CD14-positive monocyte (primary cell): ENCODE results near the gene SMYD3. TPM values are rescaled to one million over a fixed set of nuclear protein-coding genes. Genes with fewer than 3 reads are reported as not detected.

ENCODE experiments used
- DNase-seq, 3 donors: peaks; one replicate each; pipeline ENCODE4 v3.0.0-alpha.2; 2011 to 2022
- H2AFZ ChIP-seq: 2 replicates; pipeline ENCODE4 v1.6.0; 2012; ENCODE audit warnings: mild to moderate bottlenecking, low read depth, low read length, inconsistent platforms; ENCODE audit not compliant: insufficient read depth, poor library complexity, severe bottlenecking
- H3K27ac ChIP-seq, 2 donors: 1 replicate in 1 of 2; 2 replicates in 1 of 2; pipeline ENCODE4 v1.5.1; 2012 to 2013; ENCODE audit warnings: low read length in 2 of 2, control low read depth in 1 of 2, inconsistent platforms in 1 of 2, low read depth in 1 of 2, mild to moderate bottlenecking in 1 of 2
- H3K27me3 ChIP-seq, 2 donors: one replicate each; pipeline versions ENCODE4 v1.6.0 to v1.6.1; 2011 to 2013; ENCODE audit warnings: low read length in 2 of 2; ENCODE audit not compliant: control insufficient read depth in 2 of 2, insufficient read depth in 2 of 2
- H3K36me3 ChIP-seq, 2 donors: replicated peaks in 1 of 2; 1 replicate in 1 of 2; 2 replicates in 1 of 2; pipeline versions ENCODE4 v1.5.1 to v1.6.1; 2012 to 2013; ENCODE audit warnings: low read length in 2 of 2, control low read depth in 1 of 2, inconsistent platforms in 1 of 2, mild to moderate bottlenecking in 1 of 2; ENCODE audit not compliant: insufficient read depth in 2 of 2, control insufficient read depth in 1 of 2
- H3K4me1 ChIP-seq, 2 donors: 1 replicate in 1 of 2; 2 replicates in 1 of 2; pipeline versions ENCODE4 v1.5.1 to v1.6.1; 2012 to 2013; ENCODE audit warnings: low read length in 2 of 2, control low read depth in 1 of 2, inconsistent platforms in 1 of 2, mild to moderate bottlenecking in 1 of 2, moderate library complexity in 1 of 2; ENCODE audit not compliant: insufficient read depth in 2 of 2, control insufficient read depth in 1 of 2
- H3K4me2 ChIP-seq: replicated peaks from 2 replicates; pipeline ENCODE3; 2012; ENCODE audit warnings: low read length, moderate library complexity, mild to moderate bottlenecking; ENCODE audit not compliant: poor library complexity, severe bottlenecking; ENCODE audit errors: extremely low read depth
- H3K4me3 ChIP-seq, 3 experiments: fragments of 200-600 bp in 1 of 3; sonication (generic) in 1 of 3; replicated peaks in 1 of 3; 1 replicate in 2 of 3; 2 replicates in 1 of 3; pipeline ENCODE4 v1.5.1; 2011 to 2013; ENCODE audit warnings: low read length in 3 of 3, mild to moderate bottlenecking in 3 of 3, control low read depth in 2 of 3, low read depth in 2 of 3, inconsistent platforms in 1 of 3, moderate library complexity in 1 of 3
- H3K79me2 ChIP-seq: 2 replicates; pipeline ENCODE4 v1.6.0; 2012; ENCODE audit warnings: mild to moderate bottlenecking, control low read depth, inconsistent platforms, low read length, moderate library complexity; ENCODE audit not compliant: insufficient read depth
- H3K9ac ChIP-seq: 2 replicates; pipeline ENCODE4 v1.6.0; 2017; ENCODE audit warnings: low read length, mild to moderate bottlenecking; ENCODE audit not compliant: insufficient read depth, poor library complexity, severe bottlenecking
- H3K9me3 ChIP-seq, 2 donors: replicated peaks in 1 of 2; 1 replicate in 1 of 2; 2 replicates in 1 of 2; pipeline versions ENCODE4 v1.5.1 to v1.6.1; 2012 to 2013; ENCODE audit warnings: low read length in 2 of 2, control low read depth in 1 of 2; ENCODE audit not compliant: control insufficient read depth in 1 of 2, insufficient read depth in 1 of 2
- H4K20me1 ChIP-seq: 2 replicates; pipeline ENCODE4 v1.6.0; 2012; ENCODE audit warnings: mild to moderate bottlenecking, low read length, control low read depth, moderate library complexity; ENCODE audit not compliant: insufficient read depth
- H3K27ac Mint-ChIP-seq, 7 donors: one replicate each; pipeline ENCODE4 v1.8.0; 2020; ENCODE audit warnings: mild to moderate bottlenecking in 7 of 7, mixed read lengths in 7 of 7, moderate library complexity in 6 of 7, inconsistent platforms in 2 of 7
- H3K27me3 Mint-ChIP-seq, 3 donors: one replicate each; pipeline ENCODE4 v1.8.0; 2021 to 2022; ENCODE audit warnings: low read depth in 3 of 3, mild to moderate bottlenecking in 3 of 3, mixed read lengths in 3 of 3, moderate library complexity in 3 of 3, inconsistent platforms in 1 of 3
- H3K36me3 Mint-ChIP-seq, 2 donors: one replicate each; pipeline ENCODE4 v1.8.0; 2020; ENCODE audit warnings: mixed read lengths in 2 of 2, inconsistent platforms in 1 of 2, mild to moderate bottlenecking in 1 of 2
- H3K4me1 Mint-ChIP-seq: one replicate; pipeline ENCODE4 v1.8.0; 2020; ENCODE audit warnings: mild to moderate bottlenecking, mixed read lengths
- H3K4me3 Mint-ChIP-seq, 2 donors: one replicate each; pipeline ENCODE4 v1.8.0; 2020; ENCODE audit warnings: mild to moderate bottlenecking in 2 of 2, mixed read lengths in 2 of 2, moderate library complexity in 1 of 2
- H3K9me3 Mint-ChIP-seq, 7 donors: one replicate each; pipeline ENCODE4 v1.8.0; 2020 to 2022; ENCODE audit warnings: mixed read lengths in 7 of 7, mild to moderate bottlenecking in 6 of 7, moderate library complexity in 6 of 7, inconsistent platforms in 2 of 7
- WGBS: methylation state at CpG from one replicate; pipeline ENCODE4 v1.1.5; 2013; ENCODE audit warnings: missing lambda C conversion rate; ENCODE audit not compliant: insufficient coverage; 5-methylcytosine and 5-hydroxymethylcytosine counted together
- intact Hi-C, 2 donors: fragments of 100-400 bp; cut with micrococcal nuclease; formaldehyde crosslinking; loops; one replicate each; pipeline versions ENCODE4 v1.15.0 to v1.15.1; 2023
- polyA plus RNA-seq, 3 donors: library from polyadenylated mRNA; depleted of rRNA in 1 of 3; unstranded in 2 of 3; stranded (reverse) in 1 of 3; fragments of 300-500 nt in 2 of 3; fragments of >200 nt in 1 of 3; fragmentation: Illumina TruSeq in 2 of 3; gene quantifications; 1 replicate in 2 of 3; 2 replicates in 1 of 3; pipeline ENCODE4 v1.2.3, GENCODE V29; 2012 to 2021
- TF ChIP-seq, protein P1 (sequence below): fragments of 200-600 bp; IDR thresholded peaks from one replicate; pipeline ENCODE4 v1.8.0; 2022; ENCODE audit warnings: antibody characterized with exemption, mild to moderate bottlenecking

SMYD3 gene
- polyA plus RNA-seq, 3 donors = 2.7 to 8.4 (median 4.0) TPM

GRCh38 chr1:246067432-246068216 lies 439.5 kb downstream of the SMYD3 start:
- H3K4me2 ChIP-seq = peak overlapping the region; percentile 61
- H2AFZ ChIP-seq = peak overlapping the region; percentile 75

DNA sequence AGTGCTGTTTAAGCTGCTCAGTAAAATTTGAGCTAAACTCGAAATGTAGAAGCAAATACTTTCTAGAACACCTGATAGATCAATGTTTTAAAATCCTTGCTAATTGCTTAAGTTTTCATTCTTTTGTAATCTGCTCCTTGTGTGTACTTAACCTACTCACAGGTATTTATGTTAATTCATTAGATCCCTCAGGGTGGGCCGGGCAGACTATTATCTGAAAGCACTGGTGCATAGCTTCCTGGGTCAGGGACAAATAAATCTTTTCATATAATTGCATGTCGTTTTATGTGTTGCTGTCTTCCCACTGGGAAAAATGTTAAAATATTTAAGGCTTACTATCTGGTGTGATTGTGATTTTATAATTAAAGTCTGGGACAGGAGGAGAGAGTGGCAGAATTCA lies 440.5 kb downstream of the SMYD3 start:
- Histone ChIP-seq H3K27ac (no peak overlapping the region), H3K9me3 (no peaks in the 10 kb centered on the region), H3K4me1 (peaks cover 9 to 13% of the 10 kb centered on the region in 2 donors), H2AFZ (no peak overlapping the region), H3K27me3 (no peaks in the 10 kb centered on the region), H3K4me2 (no peak overlapping the region), H3K9ac (no peak overlapping the region), H3K4me3 (no peak overlapping the region), H3K79me2 (no peaks in the 10 kb centered on the region), H4K20me1 (no peaks in the 10 kb centered on the region), H3K36me3 (no peaks in the 10 kb centered on the region)
- TF ChIP-seq, protein P1, sequence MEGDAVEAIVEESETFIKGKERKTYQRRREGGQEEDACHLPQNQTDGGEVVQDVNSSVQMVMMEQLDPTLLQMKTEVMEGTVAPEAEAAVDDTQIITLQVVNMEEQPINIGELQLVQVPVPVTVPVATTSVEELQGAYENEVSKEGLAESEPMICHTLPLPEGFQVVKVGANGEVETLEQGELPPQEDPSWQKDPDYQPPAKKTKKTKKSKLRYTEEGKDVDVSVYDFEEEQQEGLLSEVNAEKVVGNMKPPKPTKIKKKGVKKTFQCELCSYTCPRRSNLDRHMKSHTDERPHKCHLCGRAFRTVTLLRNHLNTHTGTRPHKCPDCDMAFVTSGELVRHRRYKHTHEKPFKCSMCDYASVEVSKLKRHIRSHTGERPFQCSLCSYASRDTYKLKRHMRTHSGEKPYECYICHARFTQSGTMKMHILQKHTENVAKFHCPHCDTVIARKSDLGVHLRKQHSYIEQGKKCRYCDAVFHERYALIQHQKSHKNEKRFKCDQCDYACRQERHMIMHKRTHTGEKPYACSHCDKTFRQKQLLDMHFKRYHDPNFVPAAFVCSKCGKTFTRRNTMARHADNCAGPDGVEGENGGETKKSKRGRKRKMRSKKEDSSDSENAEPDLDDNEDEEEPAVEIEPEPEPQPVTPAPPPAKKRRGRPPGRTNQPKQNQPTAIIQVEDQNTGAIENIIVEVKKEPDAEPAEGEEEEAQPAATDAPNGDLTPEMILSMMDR = no peak
- peaks cover 0 to 3% (median 0%) of the 10 kb centered on the region in 3 donors for H3K27me3 Mint-ChIP-seq
- no peaks in the 10 kb centered on the region for H3K9me3 Mint-ChIP-seq
- 100% methylated on average over 1 of the region's 3 CpGs for WGBS
- H3K27ac Mint-ChIP-seq = no peak overlapping the region
- no peak for DNase-seq
- intact Hi-C loops = no loop called here
- peaks cover 0 to 2% of the 10 kb centered on the region in 2 donors for H3K36me3 Mint-ChIP-seq
- H3K4me1 Mint-ChIP-seq = peaks cover 24% of the 10 kb centered on the region
- H3K4me3 Mint-ChIP-seq = no peak overlapping the region

More at GRCh38 chr1:246067432-246068216, 439.5 kb downstream of the SMYD3 start:
- peak overlapping the region; percentile 41 for H3K9ac ChIP-seq
- Mint-ChIP-seq H3K4me3 (peak overlapping the region; percentile 68 to 85), H3K36me3 (peaks cover 0 to 2% of the 10 kb centered on the region in 2 donors), H3K9me3 (no peaks in the 10 kb centered on the region), H3K4me1 (peaks cover 31% of the 10 kb centered on the region), H3K27ac (peak overlapping the region in 1 of 7 donors; percentile 64), H3K27me3 (peaks cover 0 to 3% (median 0%) of the 10 kb centered on the region in 3 donors)
- no peaks in the 10 kb centered on the region for H4K20me1 ChIP-seq
- H3K9me3 ChIP-seq = no peaks in the 10 kb centered on the region
- intact Hi-C loops = no loop called here
- TF ChIP-seq, protein P1 = no peak
- H3K27ac ChIP-seq = no peak overlapping the region
- peak in 1 of 3 donors; percentile 12 for DNase-seq
- H3K27me3 ChIP-seq = no peaks in the 10 kb centered on the region
- H3K4me3 ChIP-seq = peak overlapping the region in 2 of 3 experiments; percentile 36 to 62
- H3K36me3 ChIP-seq = no peaks in the 10 kb centered on the region
- peaks cover 9 to 13% of the 10 kb centered on the region in 2 donors for H3K4me1 ChIP-seq
- WGBS = 19% methylated on average over 10 of the region's 18 CpGs
- no peaks in the 10 kb centered on the region for H3K79me2 ChIP-seq
